ENCODE results near the gene KLK14.

- TF ChIP-seq, protein P1, sequence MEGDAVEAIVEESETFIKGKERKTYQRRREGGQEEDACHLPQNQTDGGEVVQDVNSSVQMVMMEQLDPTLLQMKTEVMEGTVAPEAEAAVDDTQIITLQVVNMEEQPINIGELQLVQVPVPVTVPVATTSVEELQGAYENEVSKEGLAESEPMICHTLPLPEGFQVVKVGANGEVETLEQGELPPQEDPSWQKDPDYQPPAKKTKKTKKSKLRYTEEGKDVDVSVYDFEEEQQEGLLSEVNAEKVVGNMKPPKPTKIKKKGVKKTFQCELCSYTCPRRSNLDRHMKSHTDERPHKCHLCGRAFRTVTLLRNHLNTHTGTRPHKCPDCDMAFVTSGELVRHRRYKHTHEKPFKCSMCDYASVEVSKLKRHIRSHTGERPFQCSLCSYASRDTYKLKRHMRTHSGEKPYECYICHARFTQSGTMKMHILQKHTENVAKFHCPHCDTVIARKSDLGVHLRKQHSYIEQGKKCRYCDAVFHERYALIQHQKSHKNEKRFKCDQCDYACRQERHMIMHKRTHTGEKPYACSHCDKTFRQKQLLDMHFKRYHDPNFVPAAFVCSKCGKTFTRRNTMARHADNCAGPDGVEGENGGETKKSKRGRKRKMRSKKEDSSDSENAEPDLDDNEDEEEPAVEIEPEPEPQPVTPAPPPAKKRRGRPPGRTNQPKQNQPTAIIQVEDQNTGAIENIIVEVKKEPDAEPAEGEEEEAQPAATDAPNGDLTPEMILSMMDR (IDR thresholded peaks at IDR 0.05; ENCODE audit: poor library complexity): no peak
- TF ChIP-seq EZH2 (IDR thresholded peaks at IDR 0.05; ENCODE audit: borderline replicate concordance) (no peak), EZH2phosphoT487 (IDR thresholded peaks at IDR 0.05; ENCODE audit: low read depth, severe bottlenecking, unreplicated experiment) (no peak)
Observed at GRCh38 chr19:51121257-51121656, 38.6 kb upstream of the KLK14 start.
